AG10803 (cell line): Measurements from ENCODE around the gene LCN10.
A peak's percentile ranks its signal among the peaks of the same experiment; 100 is the strongest.
"Not testable (repeated sequence)": the region's sequence is repeated elsewhere in the genome, so short reads cannot be mapped to it uniquely, and the experiment has no call there.

Experiments
- DNase-seq: peaks from one replicate; pipeline ENCODE4 v3.0.0; 2010; ENCODE audit warnings: low read depth
- H3K4me3 ChIP-seq: 2 replicates; pipeline ENCODE4 v1.5.1; 2011; ENCODE audit warnings: mild to moderate bottlenecking, low read length, control low read depth
- TF ChIP-seq, protein P1 (sequence below): conservative IDR thresholded peaks from 2 replicates; pipeline ENCODE4 v1.5.1; 2011; ENCODE audit warnings: mild to moderate bottlenecking, low read length, control low read depth, inconsistent platforms

The LCN10 gene

DNA sequence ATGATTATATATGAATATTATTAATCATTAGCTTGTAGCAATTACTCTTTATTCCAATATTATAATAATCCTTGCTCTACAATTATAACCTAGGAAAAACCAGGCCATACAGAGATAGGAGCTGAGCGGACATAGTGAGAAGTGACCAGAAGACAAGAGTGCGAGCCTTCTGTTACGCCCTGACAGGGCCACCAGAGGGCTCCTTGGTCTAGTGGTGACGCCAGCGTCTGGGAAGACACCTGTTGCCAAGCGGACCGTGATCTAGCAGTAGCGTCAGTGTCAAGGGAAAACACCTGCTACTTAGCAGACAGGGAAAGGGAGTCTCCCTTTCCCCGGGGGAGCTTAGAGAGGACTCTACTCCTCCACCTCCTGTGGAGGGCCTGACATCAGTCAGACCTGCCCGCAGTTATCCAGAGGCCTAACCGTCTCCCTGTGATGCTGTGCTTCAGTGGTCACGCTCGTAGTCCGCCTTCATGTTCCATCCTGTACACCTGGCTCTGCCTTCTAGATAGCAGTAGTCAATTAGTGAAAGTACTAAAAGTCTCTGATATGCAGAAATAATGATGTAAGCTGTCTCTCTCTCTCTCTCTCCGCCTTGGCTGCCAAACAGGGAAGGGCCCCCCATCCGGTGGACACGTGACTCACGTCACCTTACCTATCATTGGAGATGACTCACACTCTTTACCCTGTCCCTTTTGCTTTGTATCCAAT lies 23.8 kb upstream of the LCN10 start:
- TF ChIP-seq, protein P1, sequence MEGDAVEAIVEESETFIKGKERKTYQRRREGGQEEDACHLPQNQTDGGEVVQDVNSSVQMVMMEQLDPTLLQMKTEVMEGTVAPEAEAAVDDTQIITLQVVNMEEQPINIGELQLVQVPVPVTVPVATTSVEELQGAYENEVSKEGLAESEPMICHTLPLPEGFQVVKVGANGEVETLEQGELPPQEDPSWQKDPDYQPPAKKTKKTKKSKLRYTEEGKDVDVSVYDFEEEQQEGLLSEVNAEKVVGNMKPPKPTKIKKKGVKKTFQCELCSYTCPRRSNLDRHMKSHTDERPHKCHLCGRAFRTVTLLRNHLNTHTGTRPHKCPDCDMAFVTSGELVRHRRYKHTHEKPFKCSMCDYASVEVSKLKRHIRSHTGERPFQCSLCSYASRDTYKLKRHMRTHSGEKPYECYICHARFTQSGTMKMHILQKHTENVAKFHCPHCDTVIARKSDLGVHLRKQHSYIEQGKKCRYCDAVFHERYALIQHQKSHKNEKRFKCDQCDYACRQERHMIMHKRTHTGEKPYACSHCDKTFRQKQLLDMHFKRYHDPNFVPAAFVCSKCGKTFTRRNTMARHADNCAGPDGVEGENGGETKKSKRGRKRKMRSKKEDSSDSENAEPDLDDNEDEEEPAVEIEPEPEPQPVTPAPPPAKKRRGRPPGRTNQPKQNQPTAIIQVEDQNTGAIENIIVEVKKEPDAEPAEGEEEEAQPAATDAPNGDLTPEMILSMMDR: peak; percentile 31; the same call in 1 of the 2 replicates
- peak; percentile 34 for DNase-seq
- not testable (repeated sequence) for H3K4me3 ChIP-seq

DNA sequence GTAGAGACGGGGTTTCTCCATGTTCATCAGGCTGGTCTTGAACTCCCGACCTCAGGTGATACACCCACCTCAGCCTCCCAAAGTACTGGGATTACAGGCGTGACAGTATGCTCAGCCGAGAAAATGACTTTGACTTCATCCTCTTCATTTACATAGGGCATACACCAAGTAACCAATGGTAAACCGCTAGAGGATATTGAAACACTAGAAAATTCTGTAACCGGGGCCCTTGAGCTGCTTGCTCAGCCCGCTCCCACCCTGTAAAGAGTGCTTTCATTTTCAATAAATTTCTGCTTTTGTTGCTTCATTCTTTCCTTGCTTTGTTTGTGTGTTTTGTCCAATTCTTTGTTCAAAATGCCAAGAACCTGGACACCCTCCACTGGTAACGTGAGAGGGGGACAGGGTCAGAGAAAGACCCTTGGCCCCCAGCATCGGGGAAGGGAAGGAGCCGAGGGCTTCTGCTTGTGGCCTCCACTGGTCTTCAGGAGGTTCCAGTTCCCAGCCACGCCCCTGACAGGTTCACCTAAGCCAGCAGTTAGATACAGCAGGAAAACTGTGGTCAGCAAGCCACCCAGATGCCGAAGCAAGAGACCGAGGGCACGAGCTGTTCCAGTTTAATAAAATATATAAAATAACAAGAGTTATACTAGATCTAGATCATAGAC lies 23.1 kb upstream of the LCN10 start:
- not testable (repeated sequence) for H3K4me3 ChIP-seq, DNase-seq

DNA sequence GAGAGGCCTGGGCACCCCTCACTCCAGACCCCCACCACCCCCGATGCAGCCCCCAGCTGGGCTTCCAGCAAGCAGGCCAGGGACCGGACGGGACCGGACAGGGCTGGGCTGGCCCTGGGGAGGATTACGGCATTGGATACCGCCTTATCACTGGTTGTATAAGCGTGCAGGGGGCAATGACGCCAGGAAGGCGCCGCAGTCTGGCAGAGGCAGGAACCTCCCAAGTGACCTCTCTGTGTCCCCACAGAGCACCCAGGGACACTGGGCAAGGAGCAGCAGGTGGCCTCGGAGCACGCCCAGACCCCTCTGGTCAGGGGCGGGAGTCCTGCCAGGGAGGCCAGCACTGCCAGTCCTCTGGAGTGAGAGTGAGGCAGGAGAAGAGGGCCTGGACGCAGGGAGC lies 22.3 kb upstream of the LCN10 start:
- DNase-seq: no peak
- H3K4me3 ChIP-seq: no peak overlapping the region
- TF ChIP-seq, protein P1: no peak

DNA sequence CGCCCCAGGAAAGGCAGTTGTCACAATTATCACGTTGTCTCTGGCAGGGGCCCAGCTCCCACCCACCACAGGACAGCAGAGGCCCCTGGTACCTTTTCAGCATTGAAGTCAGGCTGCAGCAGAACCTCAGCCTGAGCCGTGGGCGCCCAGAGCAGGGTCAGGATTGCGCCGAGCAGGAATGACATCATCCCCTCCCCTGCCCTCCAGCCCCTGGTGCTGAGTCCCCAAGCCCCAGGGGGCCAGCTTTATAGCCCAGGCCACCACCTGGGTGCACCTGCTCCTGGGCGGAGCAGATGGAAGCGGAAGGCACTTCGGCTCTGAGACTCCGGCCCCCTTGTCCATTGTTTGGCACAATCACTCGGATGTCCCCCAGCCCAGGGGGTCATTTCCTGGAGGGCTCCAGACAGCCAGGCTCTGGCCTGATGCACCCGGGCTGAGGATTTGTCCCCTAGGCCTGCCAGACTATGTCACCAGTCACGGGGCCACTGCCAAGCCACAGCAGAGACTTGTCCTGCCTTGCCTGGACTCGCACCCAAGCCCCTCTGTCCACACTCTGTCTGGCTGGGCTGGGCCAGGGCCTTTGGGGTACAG lies 21.7 kb upstream of the LCN10 start, which contains the start of gene LCN15:
Gene LCN15 (minus strand): TSS at position 218 of the 591 bp plus-strand sequence. CDS start 30 bp downstream, at position 188.
- DNase-seq: no peak
- TF ChIP-seq, protein P1: no peak
- H3K4me3 ChIP-seq: no peak within 1 kb of the TSS

DNA sequence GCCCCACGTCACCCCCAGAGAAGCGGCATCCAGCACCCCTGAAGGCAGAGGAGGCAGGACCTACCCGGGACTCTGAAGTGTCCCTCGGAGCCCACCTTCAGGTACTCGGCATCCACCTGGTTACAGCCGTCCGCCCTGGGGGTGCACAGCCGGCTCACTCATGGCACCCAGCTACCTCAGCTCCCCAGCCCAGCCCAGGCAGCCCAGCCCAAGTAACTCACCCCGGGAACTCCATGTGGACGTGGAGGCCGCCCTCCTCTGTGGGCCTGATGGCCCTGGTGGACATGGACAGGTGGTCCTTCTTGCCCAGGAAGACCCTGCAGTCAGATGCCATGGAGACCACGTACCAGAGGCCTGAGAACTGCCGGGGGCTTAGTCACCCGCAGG lies 20.9 kb upstream of the LCN10 start:
- TF ChIP-seq, protein P1: no peak

DNA sequence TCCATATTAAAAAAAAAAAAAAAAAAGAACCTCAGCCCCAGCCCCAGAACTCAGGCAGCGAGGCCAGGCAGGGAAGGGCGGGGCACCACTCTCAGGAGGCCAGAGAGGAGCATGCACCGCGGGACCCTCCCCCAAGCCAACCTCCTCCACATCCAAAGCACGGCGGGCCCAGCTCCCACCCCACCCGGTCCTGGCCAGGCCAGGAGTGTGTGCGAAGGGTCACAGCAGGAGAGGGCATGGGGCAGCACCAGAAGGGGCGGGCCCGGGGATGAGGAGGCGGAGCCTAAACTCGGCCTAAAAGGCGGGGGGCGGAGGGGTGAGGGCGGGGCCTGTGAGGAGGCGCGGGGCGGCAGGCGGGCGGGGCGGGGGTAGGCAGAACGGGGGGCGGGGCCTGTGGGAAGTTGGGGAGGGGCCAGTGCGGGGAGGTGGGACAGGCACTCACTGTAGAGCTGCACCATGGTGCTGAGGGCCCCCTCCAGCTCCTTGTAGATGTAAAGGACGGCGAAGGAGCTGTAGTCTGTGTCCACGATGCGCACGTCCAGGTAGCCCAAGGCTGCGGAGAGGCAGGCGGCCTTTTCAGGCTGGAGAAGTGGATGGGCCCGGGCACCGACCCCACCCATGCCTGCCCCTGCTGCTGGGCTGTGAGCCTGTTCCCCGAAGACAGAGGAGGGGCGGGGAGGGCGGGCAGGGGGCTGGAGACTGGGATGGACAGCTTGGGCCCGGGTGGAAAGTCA lies 20.3 kb upstream of the LCN10 start:
- no peak for DNase-seq
- H3K4me3 ChIP-seq: no peak overlapping the region
- TF ChIP-seq, protein P1: no peak

More for the DNA sequence above, 20.9 kb upstream of the LCN10 start:
- no peak for DNase-seq
- no peak overlapping the region for H3K4me3 ChIP-seq

DNA sequence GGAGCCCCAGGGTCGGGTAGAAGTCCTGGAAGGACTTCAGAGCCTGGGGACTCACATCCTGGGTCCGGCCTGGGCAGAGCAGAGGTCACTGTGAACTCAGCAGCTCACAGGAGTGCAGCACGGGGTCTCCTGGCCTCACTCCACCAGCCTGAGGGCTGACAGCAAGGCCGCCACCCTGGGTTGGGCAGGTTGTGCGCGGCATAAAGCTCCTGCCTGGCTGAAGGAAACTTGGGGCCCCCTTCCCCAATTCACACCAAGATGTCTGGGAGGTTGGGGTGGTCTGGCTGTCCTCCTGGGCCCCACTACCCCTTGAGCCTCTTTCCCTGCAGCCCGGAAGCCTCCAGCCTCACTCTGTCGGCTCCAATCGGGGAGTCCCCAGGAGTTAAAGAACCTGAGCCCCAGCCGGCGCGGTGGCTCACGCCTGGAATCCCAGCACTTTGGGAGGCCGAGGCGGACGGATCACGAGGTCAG lies 19.5 kb upstream of the LCN10 start:
- TF ChIP-seq, protein P1: no peak
- no peak overlapping the region for H3K4me3 ChIP-seq
- no peak for DNase-seq
